GM23338 (cell line): ENCODE results near the gene MORC2. TPM values are rescaled to one million over a fixed set of nuclear protein-coding genes. Genes with fewer than 3 reads are reported as not detected.

Experiments used
- ATAC-seq: fragments of 200-7000 bp; cut with Tn5 transposase; 3 replicates; pipeline ENCODE4 v1.9.1; 2020
- DNase-seq: peaks from one replicate; pipeline ENCODE4 v3.0.0-alpha.2; 2015; ENCODE audit warnings: low spot score
- H2AFZ ChIP-seq: fragments of 200-600 bp; sonication (generic); 2 replicates; pipeline ENCODE4 v1.8.0; 2016; ENCODE audit warnings: antibody characterized with exemption, mild to moderate bottlenecking, moderate library complexity
- H3F3A ChIP-seq: fragments of 200-600 bp; sonication (generic); replicated peaks from 2 replicates; pipeline ENCODE4 v1.8.0; 2017; ENCODE audit warnings: antibody characterized with exemption, mixed run types, low read depth
- H3K27ac ChIP-seq: fragments of 200-600 bp; sonication (generic); 2 replicates; pipeline ENCODE4 v1.6.1; 2016; ENCODE audit warnings: low read depth
- H3K27me3 ChIP-seq: fragments of 200-600 bp; sonication (generic); 2 replicates; pipeline ENCODE4 v1.8.0; 2016; ENCODE audit warnings: mild to moderate bottlenecking, mixed run types, moderate library complexity; ENCODE audit not compliant: insufficient read depth
- H3K36me3 ChIP-seq: fragments of 200-600 bp; sonication (generic); 2 replicates; pipeline ENCODE4 v1.8.0; 2016; ENCODE audit warnings: mild to moderate bottlenecking; ENCODE audit not compliant: insufficient read depth
- H3K4me1 ChIP-seq: fragments of 200-600 bp; sonication (generic); 2 replicates; pipeline ENCODE4 v1.8.0; 2016; ENCODE audit warnings: mild to moderate bottlenecking, moderate library complexity; ENCODE audit not compliant: insufficient read depth
- H3K4me2 ChIP-seq: fragments of 200-600 bp; sonication (generic); 2 replicates; pipeline ENCODE4 v1.7.1; 2017; ENCODE audit warnings: mixed run types
- H3K4me3 ChIP-seq: fragments of 200-600 bp; sonication (generic); 2 replicates; pipeline ENCODE4 v1.6.1; 2016; ENCODE audit warnings: mixed run types
- H3K79me2 ChIP-seq: fragments of 200-600 bp; sonication (generic); replicated peaks from 2 replicates; pipeline ENCODE4 v1.8.0; 2017; ENCODE audit warnings: mild to moderate bottlenecking; ENCODE audit not compliant: insufficient read depth
- H3K9me2 ChIP-seq: fragments of 200-600 bp; sonication (generic); 2 replicates; pipeline ENCODE4 v1.8.0; 2017; ENCODE audit not compliant: insufficient read depth
- H4K20me1 ChIP-seq: fragments of 200-600 bp; sonication (generic); replicated peaks from 2 replicates; pipeline ENCODE4 v1.8.0; 2017; ENCODE audit warnings: mild to moderate bottlenecking; ENCODE audit not compliant: insufficient read depth
- H3K27ac Mint-ChIP-seq: 2 replicates; pipeline ENCODE4 v1.8.0; 2020; ENCODE audit warnings: inconsistent platforms, mild to moderate bottlenecking, moderate library complexity, mixed read lengths
- H3K27me3 Mint-ChIP-seq: 3 replicates; pipeline ENCODE4 v1.8.0; 2022; ENCODE audit warnings: low read depth, mild to moderate bottlenecking, moderate library complexity, mixed read lengths, inconsistent platforms; ENCODE audit not compliant: insufficient read depth, poor library complexity
- H3K36me3 Mint-ChIP-seq: 3 replicates; pipeline ENCODE4 v1.8.0; 2021; ENCODE audit warnings: low read depth, mild to moderate bottlenecking, inconsistent platforms, moderate library complexity, mixed read lengths
- H3K4me1 Mint-ChIP-seq: 3 replicates; pipeline ENCODE4 v1.8.0; 2020; ENCODE audit warnings: mild to moderate bottlenecking, inconsistent platforms, mixed read lengths
- H3K4me3 Mint-ChIP-seq: 3 replicates; pipeline ENCODE4 v1.8.0; 2021; ENCODE audit warnings: moderate library complexity, mild to moderate bottlenecking, inconsistent platforms, mixed read lengths
- H3K9me3 Mint-ChIP-seq: 3 replicates; pipeline ENCODE4 v1.8.0; 2020; ENCODE audit warnings: moderate library complexity, mild to moderate bottlenecking, inconsistent platforms, mixed read lengths
- CREB1 ChIP-seq: fragments of 250-450 bp; sonication (Bioruptor Pico); IDR thresholded peaks from 2 replicates; pipeline ENCODE4 v1.5.0; 2020; ENCODE audit warnings: low read depth, mild to moderate bottlenecking, moderate library complexity
- EZH2 ChIP-seq: fragments of 200-600 bp; sonication (generic); IDR thresholded peaks from one replicate; pipeline ENCODE4 v1.8.0; 2017; ENCODE audit warnings: antibody characterized with exemption, mild to moderate bottlenecking, low read depth; ENCODE audit not compliant: unreplicated experiment
- EZH2phosphoT487 ChIP-seq: fragments of 200-600 bp; sonication (generic); IDR thresholded peaks from one replicate; pipeline ENCODE4 v1.8.1; 2018; ENCODE audit warnings: antibody characterized with exemption; ENCODE audit not compliant: unreplicated experiment
- JUNB ChIP-seq: IDR thresholded peaks from one replicate; pipeline ENCODE4 v1.6.1; 2016; ENCODE audit warnings: antibody characterized with exemption; ENCODE audit not compliant: unreplicated experiment
- NANOG ChIP-seq: IDR thresholded peaks from 2 replicates; pipeline ENCODE4 v1.6.1; 2016; ENCODE audit warnings: antibody characterized with exemption, borderline replicate concordance
- POLR2AphosphoS5 ChIP-seq: IDR thresholded peaks from 2 replicates; pipeline ENCODE4 v1.6.1; 2016; ENCODE audit warnings: antibody characterized with exemption, low read depth
- STAT1 ChIP-seq: IDR thresholded peaks from one replicate; pipeline ENCODE4 v1.6.1; 2016; ENCODE audit warnings: antibody characterized with exemption; ENCODE audit not compliant: unreplicated experiment
- ZNF114 ChIP-seq: fragments of 250-450 bp; sonication (Bioruptor Pico); IDR thresholded peaks from 2 replicates; pipeline ENCODE4 v1.5.0; 2020; ENCODE audit warnings: mild to moderate bottlenecking, moderate library complexity
- ZNF331 ChIP-seq: fragments of 250-450 bp; sonication (Bioruptor Pico); IDR thresholded peaks from 2 replicates; pipeline ENCODE4 v1.5.0; 2020; ENCODE audit warnings: low read depth, mild to moderate bottlenecking, moderate library complexity
- polyA plus RNA-seq: library from polyadenylated mRNA; unstranded; fragments of >200 nt; fragmentation: Nextera tagmentation; extraction: Ambion mirVana; gene quantifications from 2 replicates; pipeline ENCODE4 v1.2.1, GENCODE V29; 2016
- total RNA-seq: library from RNA; depleted of rRNA; stranded (reverse); fragments of >200 nt; shearing (Covaris generic); gene quantifications from 2 replicates; pipeline ENCODE4 v1.2.3, GENCODE V29; 2014
- TF ChIP-seq, protein P1 (sequence below): IDR thresholded peaks from 2 replicates; pipeline ENCODE4 v1.6.1; 2016; ENCODE audit warnings: antibody characterized with exemption
- TF ChIP-seq, protein P2 (sequence below), 2 experiments: fragments of 200-600 bp in 1 of 2; sonication (generic) in 1 of 2; conservative IDR thresholded peaks; 2 replicates each; pipeline versions ENCODE4 v1.5.1 to v1.6.1; 2016 to 2017; ENCODE audit warnings: antibody characterized with exemption in 2 of 2, low read depth in 2 of 2, mild to moderate bottlenecking in 2 of 2, moderate library complexity in 1 of 2
- TF ChIP-seq, protein P3 (sequence below): IDR thresholded peaks from one replicate; pipeline ENCODE4 v1.6.1; 2018; ENCODE audit warnings: antibody characterized with exemption; ENCODE audit not compliant: unreplicated experiment

MORC2 gene
- total and polyA plus RNA-seq, 2 experiments from 2014 or later = 33.1 to 63.8 TPM

DNA sequence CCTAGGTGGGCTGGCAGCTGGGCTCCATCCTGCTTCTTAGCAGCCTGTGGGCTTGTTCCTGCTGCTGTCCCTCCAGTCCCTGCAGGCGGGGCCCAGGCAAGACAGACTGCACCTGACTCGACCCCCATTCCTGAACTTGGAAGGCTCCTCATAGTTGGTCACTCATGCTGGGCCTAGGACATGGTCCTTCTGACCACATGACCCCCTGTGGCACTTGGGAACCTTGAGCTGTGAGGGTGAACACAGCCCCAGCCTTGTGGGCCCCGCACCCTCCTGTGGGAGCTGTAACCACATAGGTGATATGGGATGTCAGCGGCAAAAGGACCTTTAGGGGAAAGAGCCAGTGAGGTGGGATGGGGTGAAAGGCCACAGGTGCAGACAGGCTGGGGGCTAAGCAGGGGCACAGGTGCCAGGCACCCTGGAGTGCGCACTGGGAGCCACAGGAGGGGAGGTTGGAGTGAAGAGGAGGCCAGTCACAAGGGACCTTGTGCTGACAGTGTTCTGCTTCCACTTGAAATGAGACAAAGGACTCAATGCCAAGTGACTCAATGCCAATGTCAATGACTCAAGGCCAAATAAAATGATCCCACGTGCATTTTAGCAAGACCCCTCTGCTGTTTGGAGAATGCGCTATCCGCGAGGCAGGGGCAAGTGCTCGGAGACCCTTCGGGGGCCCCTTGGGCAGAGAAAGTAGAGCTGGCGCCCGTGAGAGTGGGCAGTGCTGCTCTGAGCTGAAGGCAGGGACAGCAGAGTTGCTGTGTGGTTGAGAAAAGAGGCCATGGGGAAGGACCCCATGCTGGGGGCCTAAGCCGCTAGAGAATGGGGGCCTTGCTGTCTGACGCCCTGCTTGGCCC, 90.7 kb downstream of the MORC2 start:
- Histone ChIP-seq H3K27me3 (no peaks in the 10 kb centered on the region), H3K9me2 (no peaks in the 10 kb centered on the region), H3F3A (no peaks in the 10 kb centered on the region), H2AFZ (no peak overlapping the region), H3K36me3 (no peaks in the 10 kb centered on the region), H3K4me2 (no peak overlapping the region), H3K4me1 (no peaks in the 10 kb centered on the region), H3K27ac (no peak overlapping the region), H3K4me3 (no peak overlapping the region), H4K20me1 (no peaks in the 10 kb centered on the region), H3K79me2 (no peaks in the 10 kb centered on the region)
- TF ChIP-seq JUNB (no peak), CREB1 (CRISPR knock-in tag) (no peak)
- TF ChIP-seq, protein P1, sequence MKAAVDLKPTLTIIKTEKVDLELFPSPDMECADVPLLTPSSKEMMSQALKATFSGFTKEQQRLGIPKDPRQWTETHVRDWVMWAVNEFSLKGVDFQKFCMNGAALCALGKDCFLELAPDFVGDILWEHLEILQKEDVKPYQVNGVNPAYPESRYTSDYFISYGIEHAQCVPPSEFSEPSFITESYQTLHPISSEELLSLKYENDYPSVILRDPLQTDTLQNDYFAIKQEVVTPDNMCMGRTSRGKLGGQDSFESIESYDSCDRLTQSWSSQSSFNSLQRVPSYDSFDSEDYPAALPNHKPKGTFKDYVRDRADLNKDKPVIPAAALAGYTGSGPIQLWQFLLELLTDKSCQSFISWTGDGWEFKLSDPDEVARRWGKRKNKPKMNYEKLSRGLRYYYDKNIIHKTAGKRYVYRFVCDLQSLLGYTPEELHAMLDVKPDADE = no peak
- TF ChIP-seq, protein P2, sequence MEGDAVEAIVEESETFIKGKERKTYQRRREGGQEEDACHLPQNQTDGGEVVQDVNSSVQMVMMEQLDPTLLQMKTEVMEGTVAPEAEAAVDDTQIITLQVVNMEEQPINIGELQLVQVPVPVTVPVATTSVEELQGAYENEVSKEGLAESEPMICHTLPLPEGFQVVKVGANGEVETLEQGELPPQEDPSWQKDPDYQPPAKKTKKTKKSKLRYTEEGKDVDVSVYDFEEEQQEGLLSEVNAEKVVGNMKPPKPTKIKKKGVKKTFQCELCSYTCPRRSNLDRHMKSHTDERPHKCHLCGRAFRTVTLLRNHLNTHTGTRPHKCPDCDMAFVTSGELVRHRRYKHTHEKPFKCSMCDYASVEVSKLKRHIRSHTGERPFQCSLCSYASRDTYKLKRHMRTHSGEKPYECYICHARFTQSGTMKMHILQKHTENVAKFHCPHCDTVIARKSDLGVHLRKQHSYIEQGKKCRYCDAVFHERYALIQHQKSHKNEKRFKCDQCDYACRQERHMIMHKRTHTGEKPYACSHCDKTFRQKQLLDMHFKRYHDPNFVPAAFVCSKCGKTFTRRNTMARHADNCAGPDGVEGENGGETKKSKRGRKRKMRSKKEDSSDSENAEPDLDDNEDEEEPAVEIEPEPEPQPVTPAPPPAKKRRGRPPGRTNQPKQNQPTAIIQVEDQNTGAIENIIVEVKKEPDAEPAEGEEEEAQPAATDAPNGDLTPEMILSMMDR (conservative IDR thresholded peaks at IDR 0.05; ENCODE audit: low read depth in 2 of 2) = no peak
- DNase-seq = no peak
- H3K27me3 Mint-ChIP-seq = peaks cover 2% of the 10 kb centered on the region
- no peaks in the 10 kb centered on the region for H3K9me3 Mint-ChIP-seq
- ATAC-seq = no peak
- no peak overlapping the region for H3K4me3 Mint-ChIP-seq
- peaks cover 8% of the 10 kb centered on the region for H3K4me1 Mint-ChIP-seq
- H3K27ac Mint-ChIP-seq = no peak overlapping the region
- H3K36me3 Mint-ChIP-seq = no peaks in the 10 kb centered on the region; the same call in 2 of the 3 replicates

DNA sequence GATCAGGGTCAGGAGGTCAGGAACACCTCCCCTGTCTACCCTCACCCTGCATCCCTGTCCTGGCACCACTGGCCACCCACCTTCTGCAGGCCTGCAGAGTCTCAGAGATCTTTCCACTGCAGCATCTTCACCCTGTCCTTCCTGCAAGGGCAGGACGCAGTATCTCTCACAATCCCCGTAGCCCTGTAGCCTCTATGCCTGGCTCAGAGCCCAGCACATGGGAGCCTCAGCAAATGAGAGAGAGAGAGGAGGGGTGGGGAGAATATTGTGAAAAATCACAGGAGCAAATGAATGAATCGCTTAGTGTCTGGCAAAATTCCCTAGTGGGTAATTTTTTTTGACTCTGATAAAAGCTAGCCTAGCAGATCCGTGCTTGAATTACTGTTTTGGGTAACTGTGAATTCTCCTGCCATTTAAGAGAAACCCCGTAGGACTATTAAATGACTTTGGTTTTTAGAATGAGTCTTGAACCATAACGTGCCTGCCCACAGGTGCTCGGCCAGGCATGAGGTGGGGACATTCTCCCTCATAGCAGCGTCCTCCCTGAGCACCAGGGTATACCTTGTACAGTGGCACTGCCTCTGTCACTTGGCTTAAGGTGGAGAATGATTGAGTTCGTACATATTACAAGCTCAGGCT, 91.5 kb downstream of the MORC2 start:
- Mint-ChIP-seq H3K36me3 (no peaks in the 10 kb centered on the region), H3K27me3 (peaks cover 2% of the 10 kb centered on the region), H3K27ac (no peak overlapping the region), H3K4me3 (no peak overlapping the region), H3K4me1 (peaks cover 3% of the 10 kb centered on the region), H3K9me3 (no peaks in the 10 kb centered on the region)
- H3K4me3 ChIP-seq = no peak overlapping the region
- H3F3A ChIP-seq = no peaks in the 10 kb centered on the region
- H3K4me1 ChIP-seq = no peaks in the 10 kb centered on the region
- H3K9me2 ChIP-seq = no peaks in the 10 kb centered on the region
- H4K20me1 ChIP-seq = no peaks in the 10 kb centered on the region
- H3K4me2 ChIP-seq = no peak overlapping the region
- no peaks in the 10 kb centered on the region for H3K79me2 ChIP-seq
- no peak for DNase-seq
- no peak overlapping the region for H3K27ac ChIP-seq
- no peak for ATAC-seq
- H3K36me3 ChIP-seq = no peaks in the 10 kb centered on the region
- H3K27me3 ChIP-seq = no peaks in the 10 kb centered on the region
- H2AFZ ChIP-seq = no peak overlapping the region
- no peak for TF ChIP-seq POLR2AphosphoS5
- no peak for TF ChIP-seq NANOG
- no peak for TF ChIP-seq ZNF331 (CRISPR knock-in tag)
- TF ChIP-seq, protein P3, sequence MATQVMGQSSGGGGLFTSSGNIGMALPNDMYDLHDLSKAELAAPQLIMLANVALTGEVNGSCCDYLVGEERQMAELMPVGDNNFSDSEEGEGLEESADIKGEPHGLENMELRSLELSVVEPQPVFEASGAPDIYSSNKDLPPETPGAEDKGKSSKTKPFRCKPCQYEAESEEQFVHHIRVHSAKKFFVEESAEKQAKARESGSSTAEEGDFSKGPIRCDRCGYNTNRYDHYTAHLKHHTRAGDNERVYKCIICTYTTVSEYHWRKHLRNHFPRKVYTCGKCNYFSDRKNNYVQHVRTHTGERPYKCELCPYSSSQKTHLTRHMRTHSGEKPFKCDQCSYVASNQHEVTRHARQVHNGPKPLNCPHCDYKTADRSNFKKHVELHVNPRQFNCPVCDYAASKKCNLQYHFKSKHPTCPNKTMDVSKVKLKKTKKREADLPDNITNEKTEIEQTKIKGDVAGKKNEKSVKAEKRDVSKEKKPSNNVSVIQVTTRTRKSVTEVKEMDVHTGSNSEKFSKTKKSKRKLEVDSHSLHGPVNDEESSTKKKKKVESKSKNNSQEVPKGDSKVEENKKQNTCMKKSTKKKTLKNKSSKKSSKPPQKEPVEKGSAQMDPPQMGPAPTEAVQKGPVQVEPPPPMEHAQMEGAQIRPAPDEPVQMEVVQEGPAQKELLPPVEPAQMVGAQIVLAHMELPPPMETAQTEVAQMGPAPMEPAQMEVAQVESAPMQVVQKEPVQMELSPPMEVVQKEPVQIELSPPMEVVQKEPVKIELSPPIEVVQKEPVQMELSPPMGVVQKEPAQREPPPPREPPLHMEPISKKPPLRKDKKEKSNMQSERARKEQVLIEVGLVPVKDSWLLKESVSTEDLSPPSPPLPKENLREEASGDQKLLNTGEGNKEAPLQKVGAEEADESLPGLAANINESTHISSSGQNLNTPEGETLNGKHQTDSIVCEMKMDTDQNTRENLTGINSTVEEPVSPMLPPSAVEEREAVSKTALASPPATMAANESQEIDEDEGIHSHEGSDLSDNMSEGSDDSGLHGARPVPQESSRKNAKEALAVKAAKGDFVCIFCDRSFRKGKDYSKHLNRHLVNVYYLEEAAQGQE = no peak
- TF ChIP-seq EZH2phosphoT487 = no peak
- no peak for TF ChIP-seq JUNB
- no peak for TF ChIP-seq CREB1 (CRISPR knock-in tag)
- TF ChIP-seq, protein P2 (conservative IDR thresholded peaks at IDR 0.05; ENCODE audit: low read depth in 2 of 2) = no peak
- TF ChIP-seq EZH2 = no peak
- TF ChIP-seq, protein P1 = no peak
- no peak for TF ChIP-seq STAT1
- TF ChIP-seq ZNF114 (CRISPR knock-in tag) = no peak
